OCI-LY1 (cell line): ENCODE data around the gene PLA2G6.

Experiments used
- H2AFZ ChIP-seq: fragments of 200-600 bp; sonication (generic), shearing (Covaris generic); 2 replicates; pipeline ENCODE4 v1.6.0; 2014; ENCODE audit warnings: antibody characterized with exemption, mild to moderate bottlenecking, low read length
- H3F3A ChIP-seq: fragments of 200-600 bp; sonication (generic), shearing (Covaris generic); 2 replicates; pipeline ENCODE4 v1.6.0; 2014; ENCODE audit warnings: mild to moderate bottlenecking, antibody characterized with exemption, low read length, moderate library complexity; ENCODE audit not compliant: insufficient read depth
- H3K27ac ChIP-seq: fragments of 200-600 bp; sonication (generic); 2 replicates; pipeline ENCODE4 v1.5.1; 2014; ENCODE audit warnings: low read length, mixed run types, mild to moderate bottlenecking, low read depth; ENCODE audit not compliant: poor library complexity, severe bottlenecking
- H3K27me3 ChIP-seq: fragments of 200-600 bp; sonication (generic); 2 replicates; pipeline ENCODE4 v1.6.0; 2014; ENCODE audit warnings: antibody characterized with exemption, mild to moderate bottlenecking, low read length, moderate library complexity; ENCODE audit not compliant: insufficient read depth
- H3K36me3 ChIP-seq: fragments of 200-600 bp; sonication (generic); 2 replicates; pipeline ENCODE4 v1.6.1; 2014; ENCODE audit warnings: mild to moderate bottlenecking, antibody characterized with exemption, low read length, moderate library complexity, mixed read lengths; ENCODE audit not compliant: insufficient read depth
- H3K4me1 ChIP-seq: fragments of 200-600 bp; sonication (generic); 2 replicates; pipeline ENCODE4 v1.5.1; 2014; ENCODE audit warnings: mild to moderate bottlenecking, low read length, moderate library complexity; ENCODE audit not compliant: insufficient read depth, severe bottlenecking
- H3K4me2 ChIP-seq: fragments of 200-600 bp; sonication (generic), shearing (Covaris generic); 2 replicates; pipeline ENCODE4 v1.6.1; 2014; ENCODE audit warnings: low read length
- H3K4me3 ChIP-seq: fragments of 200-600 bp; sonication (generic); 2 replicates; pipeline ENCODE4 v1.5.1; 2014; ENCODE audit warnings: low read length, low read depth, mild to moderate bottlenecking, mixed read lengths; ENCODE audit not compliant: poor library complexity, severe bottlenecking
- H3K79me2 ChIP-seq: fragments of 200-600 bp; shearing (Covaris generic); 2 replicates; pipeline ENCODE4 v1.6.1; 2016; ENCODE audit warnings: mixed run types, low read length, mixed read lengths; ENCODE audit not compliant: insufficient read depth
- H3K9ac ChIP-seq: fragments of 200-600 bp; sonication (generic), shearing (Covaris generic); 2 replicates; pipeline ENCODE4 v1.6.1; 2014; ENCODE audit warnings: mild to moderate bottlenecking, low read length, mixed read lengths
- H3K9me2 ChIP-seq: fragments of 200-600 bp; sonication (generic), shearing (Covaris generic); 2 replicates; pipeline ENCODE4 v1.6.1; 2014; ENCODE audit warnings: low read depth, mild to moderate bottlenecking, low read length, mixed read lengths
- H3K9me3 ChIP-seq: fragments of 200-600 bp; shearing (Covaris generic); 2 replicates; pipeline ENCODE4 v1.6.1; 2014; ENCODE audit warnings: low read length, mixed read lengths
- H4K20me1 ChIP-seq: fragments of 200-600 bp; sonication (generic), shearing (Covaris generic); 2 replicates; pipeline ENCODE4 v1.6.0; 2016; ENCODE audit warnings: mild to moderate bottlenecking, low read length; ENCODE audit not compliant: insufficient read depth
- CTCF ChIP-seq: fragments of 200-600 bp; sonication (generic), shearing (Covaris generic); IDR thresholded peaks from 2 replicates; pipeline ENCODE4 v1.5.1; 2017; ENCODE audit warnings: mild to moderate bottlenecking, antibody characterized with exemption, low read length, moderate library complexity, mixed read lengths
- EZH2 ChIP-seq: fragments of 200-600 bp; sonication (generic), shearing (Covaris generic); IDR thresholded peaks from 2 replicates; pipeline ENCODE4 v1.8.0; 2017; ENCODE audit warnings: borderline replicate concordance, mixed run types, mild to moderate bottlenecking, antibody characterized with exemption, low read length, moderate library complexity, mixed read lengths

PLA2G6 gene

GRCh38 chr22:38174626-38175025, 7.0 kb downstream of the PLA2G6 start:
- no peaks in the 10 kb centered on the region for H3K27me3 ChIP-seq
- no peak overlapping the region for H3K27ac ChIP-seq
- H3K9ac ChIP-seq = no peak overlapping the region
- H3K9me3 ChIP-seq = no peaks in the 10 kb centered on the region
- H3K9me2 ChIP-seq = no peaks in the 10 kb centered on the region
- no peak overlapping the region for H3K4me2 ChIP-seq
- H3K79me2 ChIP-seq = no peaks in the 10 kb centered on the region
- TF ChIP-seq CTCF = no peak
- no peak for TF ChIP-seq EZH2
- no peak overlapping the region for H2AFZ ChIP-seq
- no peaks in the 10 kb centered on the region for H3F3A ChIP-seq
- H3K4me3 ChIP-seq = no peak overlapping the region
- no peaks in the 10 kb centered on the region for H4K20me1 ChIP-seq
- H3K36me3 ChIP-seq = peaks cover 6% of the 10 kb centered on the region; the same call in 1 of the 2 replicates
- H3K4me1 ChIP-seq = peaks cover 30% of the 10 kb centered on the region

GRCh38 chr22:38173641-38173906, 8.1 kb downstream of the PLA2G6 start:
- H3K27ac ChIP-seq = no peak overlapping the region
- no peak overlapping the region for H3K9ac ChIP-seq
- H3K4me3 ChIP-seq = no peak overlapping the region
- no peaks in the 10 kb centered on the region for H4K20me1 ChIP-seq
- no peaks in the 10 kb centered on the region for H3K27me3 ChIP-seq
- no peaks in the 10 kb centered on the region for H3K79me2 ChIP-seq
- H3K4me2 ChIP-seq = no peak overlapping the region
- no peaks in the 10 kb centered on the region for H3K9me2 ChIP-seq
- H3K36me3 ChIP-seq = peaks cover 11% of the 10 kb centered on the region; the same call in 1 of the 2 replicates
- no peaks in the 10 kb centered on the region for H3F3A ChIP-seq
- H3K9me3 ChIP-seq = no peaks in the 10 kb centered on the region
- no peak for TF ChIP-seq EZH2
- no peak for TF ChIP-seq CTCF
- no peak overlapping the region for H2AFZ ChIP-seq
- H3K4me1 ChIP-seq = peaks cover 29% of the 10 kb centered on the region

- Histone ChIP-seq H3K9ac (no peak overlapping the region; the same call in 1 of the 2 replicates), H3K4me2 (no peak overlapping the region; the same call in 1 of the 2 replicates), H3K27ac (no peak overlapping the region)
Measured at GRCh38 chr22:38172832-38173640, 8.6 kb downstream of the PLA2G6 start.

More at GRCh38 chr22:38172832-38173640, 8.6 kb downstream of the PLA2G6 start:
- H3K4me1 ChIP-seq = peaks cover 29% of the 10 kb centered on the region
- H3K79me2 ChIP-seq = no peaks in the 10 kb centered on the region
- TF ChIP-seq EZH2 = no peak
- no peak for TF ChIP-seq CTCF
- H3K27me3 ChIP-seq = no peaks in the 10 kb centered on the region
- H3K36me3 ChIP-seq = peaks cover 14% of the 10 kb centered on the region; the same call in 1 of the 2 replicates
- H3K9me3 ChIP-seq = no peaks in the 10 kb centered on the region
- H3F3A ChIP-seq = no peaks in the 10 kb centered on the region
- no peak overlapping the region for H3K4me3 ChIP-seq
- no peaks in the 10 kb centered on the region for H4K20me1 ChIP-seq
- H2AFZ ChIP-seq = no peak overlapping the region
- no peaks in the 10 kb centered on the region for H3K9me2 ChIP-seq
